H9 (cell line): Measurements from ENCODE around the gene ORAI1. TPM values are rescaled to one million over a fixed set of nuclear protein-coding genes. Genes with fewer than 3 reads are reported as not detected.
A peak's percentile ranks its signal among the peaks of the same experiment; 100 is the strongest.

Experiments used
- DNase-seq: peaks from one replicate; pipeline ENCODE4 v3.0.0-alpha.2; 2017
- H2AFZ ChIP-seq: one replicate; pipeline ENCODE4 v1.6.1; 2013; ENCODE audit warnings: mild to moderate bottlenecking, low read length, control low read depth, moderate library complexity
- H2AK5ac ChIP-seq: 2 replicates; pipeline ENCODE4 v1.6.1; 2013; ENCODE audit warnings: low read length, control low read depth, mixed read lengths; ENCODE audit not compliant: insufficient read length
- H2BK120ac ChIP-seq: one replicate; pipeline ENCODE4 v1.6.1; 2013; ENCODE audit warnings: low read depth, mild to moderate bottlenecking, low read length, control low read depth, inconsistent platforms; ENCODE audit not compliant: poor library complexity, severe bottlenecking
- H2BK12ac ChIP-seq: 2 replicates; pipeline ENCODE4 v1.6.1; 2013; ENCODE audit warnings: low read length, control low read depth, mixed read lengths, low read depth; ENCODE audit not compliant: insufficient read length
- H2BK15ac ChIP-seq: 2 replicates; pipeline ENCODE4 v1.6.1; 2013; ENCODE audit warnings: low read depth, low read length, control low read depth
- H2BK20ac ChIP-seq: one replicate; pipeline ENCODE4 v1.6.1; 2013; ENCODE audit warnings: low read depth, mild to moderate bottlenecking, low read length, control low read depth, inconsistent platforms; ENCODE audit not compliant: poor library complexity, severe bottlenecking
- H2BK5ac ChIP-seq: 2 replicates; pipeline ENCODE4 v1.6.1; 2013; ENCODE audit warnings: low read length, control low read depth, mixed read lengths; ENCODE audit not compliant: insufficient read length
- H3K14ac ChIP-seq: 2 replicates; pipeline ENCODE4 v1.6.1; 2013; ENCODE audit warnings: low read length, control low read depth; ENCODE audit not compliant: insufficient read depth
- H3K18ac ChIP-seq: 2 replicates; pipeline ENCODE4 v1.6.1; 2013; ENCODE audit warnings: low read depth, mild to moderate bottlenecking, mixed read lengths, low read length, control low read depth; ENCODE audit not compliant: insufficient read length
- H3K23ac ChIP-seq: 2 replicates; pipeline ENCODE4 v1.6.1; 2013; ENCODE audit warnings: low read length, control low read depth, mixed read lengths, low read depth; ENCODE audit not compliant: insufficient read length
- H3K23me2 ChIP-seq: 2 replicates; pipeline ENCODE4 v1.6.1; 2013; ENCODE audit warnings: low read depth, mild to moderate bottlenecking, mixed read lengths, low read length, control low read depth; ENCODE audit not compliant: insufficient read length, poor library complexity, severe bottlenecking
- H3K27ac ChIP-seq: 2 replicates; pipeline ENCODE4 v1.5.1; 2013; ENCODE audit warnings: low read length, control low read depth, mixed read lengths, low read depth; ENCODE audit not compliant: insufficient read length
- H3K27me3 ChIP-seq: 2 replicates; pipeline ENCODE4 v1.6.1; 2013; ENCODE audit warnings: low read length, control low read depth, inconsistent platforms; ENCODE audit not compliant: insufficient read depth
- H3K4ac ChIP-seq: 2 replicates; pipeline ENCODE4 v1.6.1; 2013; ENCODE audit warnings: low read depth, mild to moderate bottlenecking, control low read depth, inconsistent platforms, low read length, moderate library complexity
- H3K4me1 ChIP-seq: 2 replicates; pipeline ENCODE4 v1.6.1; 2013; ENCODE audit warnings: low read length, control low read depth, inconsistent platforms; ENCODE audit not compliant: insufficient read depth
- H3K4me2 ChIP-seq: 2 replicates; pipeline ENCODE4 v1.6.1; 2013; ENCODE audit warnings: low read length, control low read depth, mixed read lengths; ENCODE audit not compliant: insufficient read length, insufficient read depth
- H3K56ac ChIP-seq: 2 replicates; pipeline ENCODE4 v1.6.1; 2013; ENCODE audit warnings: low read depth, mild to moderate bottlenecking, mixed read lengths, low read length, control low read depth; ENCODE audit not compliant: insufficient read length
- H3K79me1 ChIP-seq: 2 replicates; pipeline ENCODE4 v1.6.1; 2013; ENCODE audit warnings: low read depth, mild to moderate bottlenecking, moderate library complexity, low read length, control low read depth, inconsistent platforms; ENCODE audit not compliant: insufficient read depth, poor library complexity, severe bottlenecking
- H3K79me2 ChIP-seq: 2 replicates; pipeline ENCODE4 v1.6.1; 2013; ENCODE audit warnings: low read length, control low read depth, inconsistent platforms; ENCODE audit not compliant: insufficient read depth
- H3K9ac ChIP-seq: 2 replicates; pipeline ENCODE4 v1.6.1; 2013; ENCODE audit warnings: low read length, control low read depth, mixed read lengths; ENCODE audit not compliant: insufficient read length; ENCODE audit errors: extremely low read depth
- H3K9me3 ChIP-seq: one replicate; pipeline ENCODE4 v1.6.1; 2013; ENCODE audit warnings: low read depth, low read length, inconsistent platforms; ENCODE audit not compliant: control insufficient read depth
- H3T11ph ChIP-seq: one replicate; pipeline ENCODE4 v1.6.1; 2013; ENCODE audit warnings: mild to moderate bottlenecking, low read length, control low read depth, inconsistent platforms
- H4K20me1 ChIP-seq: one replicate; pipeline ENCODE4 v1.6.1; 2013; ENCODE audit not compliant: control insufficient read depth, insufficient read length, insufficient read depth
- H4K5ac ChIP-seq: 2 replicates; pipeline ENCODE4 v1.6.1; 2013; ENCODE audit warnings: low read depth, mild to moderate bottlenecking, mixed read lengths, low read length, control low read depth; ENCODE audit not compliant: insufficient read length
- H4K8ac ChIP-seq: replicated peaks from 2 replicates; pipeline ENCODE4 v1.6.1; 2013; ENCODE audit warnings: low read length, control low read depth, mixed read lengths, low read depth; ENCODE audit not compliant: insufficient read length
- H4K91ac ChIP-seq: 2 replicates; pipeline ENCODE4 v1.6.1; 2013; ENCODE audit warnings: low read depth, mild to moderate bottlenecking, moderate library complexity, mixed read lengths, low read length, control low read depth; ENCODE audit not compliant: insufficient read length
- H3K27ac Mint-ChIP-seq, 3 experiments: 2 replicates in 2 of 3; 3 replicates in 1 of 3; pipeline ENCODE4 v1.8.0; 2020 to 2021; ENCODE audit warnings: mixed read lengths in 3 of 3, mild to moderate bottlenecking in 1 of 3, moderate library complexity in 1 of 3
- H3K27me3 Mint-ChIP-seq: 2 replicates; pipeline ENCODE4 v1.8.0; 2021; ENCODE audit warnings: low read depth, mild to moderate bottlenecking, moderate library complexity, mixed read lengths
- H3K36me3 Mint-ChIP-seq, 3 experiments: 2 replicates in 2 of 3; 3 replicates in 1 of 3; pipeline ENCODE4 v1.8.0; 2020 to 2021; ENCODE audit warnings: low read depth in 3 of 3, mixed read lengths in 3 of 3; ENCODE audit not compliant: insufficient read depth in 1 of 3
- H3K4me1 Mint-ChIP-seq, 2 experiments: 2 replicates each; pipeline ENCODE4 v1.8.0; 2020; ENCODE audit warnings: mixed read lengths in 2 of 2
- H3K4me3 Mint-ChIP-seq, 2 experiments: 2 replicates in 1 of 2; 3 replicates in 1 of 2; pipeline ENCODE4 v1.8.0; 2020 to 2021; ENCODE audit warnings: mild to moderate bottlenecking in 2 of 2, mixed read lengths in 2 of 2, moderate library complexity in 1 of 2
- H3K9me3 Mint-ChIP-seq, 2 experiments: 2 replicates in 1 of 2; 3 replicates in 1 of 2; pipeline ENCODE4 v1.8.0; 2020; ENCODE audit warnings: mild to moderate bottlenecking in 2 of 2, mixed read lengths in 2 of 2, moderate library complexity in 1 of 2
- CTCF ChIP-seq: fragments of 200-600 bp; sonication (generic); conservative IDR thresholded peaks from 3 replicates; pipeline ENCODE4 v1.8.0; 2021; ENCODE audit warnings: antibody characterized with exemption, mild to moderate bottlenecking
- WGBS: extraction: QIAGEN DNeasy Blood & Tissue Kit; methylation state at CpG from one replicate; pipeline ENCODE4 v1.1.7; 2013; ENCODE audit warnings: missing lambda C conversion rate, low lambda C conversion rate, mixed read lengths; ENCODE audit not compliant: insufficient read length; ENCODE audit errors: extremely low coverage; 5-methylcytosine and 5-hydroxymethylcytosine counted together
- total RNA-seq: library from RNA; stranded (reverse); gene quantifications from 2 replicates; pipeline ENCODE4 v1.2.1, GENCODE V29; 2021

ORAI1 gene
- total RNA-seq, 1 experiment from 2014 or later, result 24.7 TPM

GRCh38 chr12:121577443-121578180, 48.7 kb upstream of the ORAI1 start:
- no peak for TF ChIP-seq CTCF
- H3K4me2 ChIP-seq, result peak overlapping the region; percentile 71

More at GRCh38 chr12:121577443-121578180, 48.7 kb upstream of the ORAI1 start:
- H3K4me1 ChIP-seq, result peaks cover 6% of the 10 kb centered on the region; the same call in 1 of the 2 replicates
- H4K8ac ChIP-seq, result no peak overlapping the region
- no peak overlapping the region for H3K56ac ChIP-seq
- peak overlapping the region; percentile 56 for H4K91ac ChIP-seq
- H3K23ac ChIP-seq, result no peak overlapping the region
- no peaks in the 10 kb centered on the region for H3K27me3 ChIP-seq
- H3K18ac ChIP-seq, result peak overlapping the region; percentile 61
- H3K14ac ChIP-seq, result peak overlapping the region; percentile 79
- H3K79me1 ChIP-seq, result no peaks in the 10 kb centered on the region
- peak overlapping the region; percentile 79 to 98 for H3K4me3 Mint-ChIP-seq
- H3K4ac ChIP-seq, result no peak overlapping the region; the same call in 1 of the 2 replicates
- no peak overlapping the region for H2AK5ac ChIP-seq
- no peak overlapping the region for H2AFZ ChIP-seq
- peaks cover 44 to 45% of the 10 kb centered on the region in 2 experiments for H3K4me1 Mint-ChIP-seq
- no peak overlapping the region for H2BK120ac ChIP-seq
- H3K27ac ChIP-seq, result peak overlapping the region; percentile 93
- DNase-seq, result peak; percentile 67
- H3K9me3 ChIP-seq, result no peaks in the 10 kb centered on the region
- H3K23me2 ChIP-seq, result peaks cover 41% of the 10 kb centered on the region
- peak overlapping the region; percentile 97 to 100 (median 100) for H3K27ac Mint-ChIP-seq
- WGBS, result no CpG with 5 or more reads among the region's 10 CpGs
- no peak overlapping the region for H2BK15ac ChIP-seq
- H3K79me2 ChIP-seq, result peaks cover 9% of the 10 kb centered on the region; the same call in 1 of the 2 replicates
- H2BK20ac ChIP-seq, result no peak overlapping the region
- H2BK5ac ChIP-seq, result peak overlapping the region; percentile 9
- no peaks in the 10 kb centered on the region for H4K20me1 ChIP-seq
- no peak overlapping the region for H2BK12ac ChIP-seq
- peak overlapping the region; percentile 67 for H3K9ac ChIP-seq
- peaks cover 25 to 37% (median 28%) of the 10 kb centered on the region in 3 experiments for H3K36me3 Mint-ChIP-seq
- H3T11ph ChIP-seq, result no peak overlapping the region
- H3K27me3 Mint-ChIP-seq, result no peaks in the 10 kb centered on the region
- H4K5ac ChIP-seq, result peak overlapping the region; percentile 18
- no peaks in the 10 kb centered on the region for H3K9me3 Mint-ChIP-seq
